ENCODE data around the gene DPP9. TPM values are rescaled to one million over a fixed set of nuclear protein-coding genes. Genes with fewer than 3 reads are reported as not detected.

The DPP9 gene
- total and polyA plus RNA-seq, 2 of the 13 experiments (the other 11 are each of a cell fraction or from before 2014, with no cell fraction given), result 8.4 to 25.8 TPM

- TF ChIP-seq NR2C2 (CRISPR knock-in tag; IDR thresholded peaks at IDR 0.05; ENCODE audit: borderline replicate concordance) (peak; percentile 100), HNF4A (CRISPR knock-in tag; IDR thresholded peaks at IDR 0.05) (peak; percentile 46), ZNF614 (CRISPR knock-in tag; IDR thresholded peaks at IDR 0.05; ENCODE audit: borderline replicate concordance) (peak; percentile 86; the same call in 1 of the 2 replicates), SIN3A (IDR thresholded peaks at IDR 0.05; ENCODE audit: borderline replicate concordance, low read depth, low read length) (peak; percentile 86; the same call in 1 of the 2 replicates), ZNF687 (CRISPR knock-in tag; IDR thresholded peaks at IDR 0.05) (peak; percentile 85), ZNF629 (CRISPR knock-in tag; conservative IDR thresholded peaks at IDR 0.05) (peak; percentile 60; the same call in 1 of the 2 replicates), GATAD2A (CRISPR knock-in tag; IDR thresholded peaks at IDR 0.05) (peak; percentile 86), ZNF878 (CRISPR knock-in tag; IDR thresholded peaks at IDR 0.05) (0 out of 2 replicates have a peak, but pooled peaks have one; percentile 29), RXRA (CRISPR knock-in tag; IDR thresholded peaks at IDR 0.05) (peak; percentile 72), NCOA2 (CRISPR knock-in tag; IDR thresholded peaks at IDR 0.05) (peak; percentile 61)
- TF ChIP-seq, protein P1, sequence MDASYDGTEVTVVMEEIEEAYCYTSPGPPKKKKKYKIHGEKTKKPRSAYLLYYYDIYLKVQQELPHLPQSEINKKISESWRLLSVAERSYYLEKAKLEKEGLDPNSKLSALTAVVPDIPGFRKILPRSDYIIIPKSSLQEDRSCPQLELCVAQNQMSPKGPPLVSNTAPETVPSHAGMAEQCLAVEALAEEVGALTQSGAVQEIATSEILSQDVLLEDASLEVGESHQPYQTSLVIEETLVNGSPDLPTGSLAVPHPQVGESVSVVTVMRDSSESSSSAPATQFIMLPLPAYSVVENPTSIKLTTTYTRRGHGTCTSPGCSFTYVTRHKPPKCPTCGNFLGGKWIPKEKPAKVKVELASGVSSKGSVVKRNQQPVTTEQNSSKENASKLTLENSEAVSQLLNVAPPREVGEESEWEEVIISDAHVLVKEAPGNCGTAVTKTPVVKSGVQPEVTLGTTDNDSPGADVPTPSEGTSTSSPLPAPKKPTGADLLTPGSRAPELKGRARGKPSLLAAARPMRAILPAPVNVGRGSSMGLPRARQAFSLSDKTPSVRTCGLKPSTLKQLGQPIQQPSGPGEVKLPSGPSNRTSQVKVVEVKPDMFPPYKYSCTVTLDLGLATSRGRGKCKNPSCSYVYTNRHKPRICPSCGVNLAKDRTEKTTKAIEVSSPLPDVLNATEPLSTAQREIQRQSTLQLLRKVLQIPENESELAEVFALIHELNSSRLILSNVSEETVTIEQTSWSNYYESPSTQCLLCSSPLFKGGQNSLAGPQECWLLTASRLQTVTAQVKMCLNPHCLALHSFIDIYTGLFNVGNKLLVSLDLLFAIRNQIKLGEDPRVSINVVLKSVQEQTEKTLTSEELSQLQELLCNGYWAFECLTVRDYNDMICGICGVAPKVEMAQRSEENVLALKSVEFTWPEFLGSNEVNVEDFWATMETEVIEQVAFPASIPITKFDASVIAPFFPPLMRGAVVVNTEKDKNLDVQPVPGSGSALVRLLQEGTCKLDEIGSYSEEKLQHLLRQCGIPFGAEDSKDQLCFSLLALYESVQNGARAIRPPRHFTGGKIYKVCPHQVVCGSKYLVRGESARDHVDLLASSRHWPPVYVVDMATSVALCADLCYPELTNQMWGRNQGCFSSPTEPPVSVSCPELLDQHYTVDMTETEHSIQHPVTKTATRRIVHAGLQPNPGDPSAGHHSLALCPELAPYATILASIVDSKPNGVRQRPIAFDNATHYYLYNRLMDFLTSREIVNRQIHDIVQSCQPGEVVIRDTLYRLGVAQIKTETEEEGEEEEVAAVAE (CRISPR knock-in tag; IDR thresholded peaks at IDR 0.05; ENCODE audit: borderline replicate concordance), result peak; percentile 80; the same call in 1 of the 2 replicates
- TF ChIP-seq, protein P2, sequence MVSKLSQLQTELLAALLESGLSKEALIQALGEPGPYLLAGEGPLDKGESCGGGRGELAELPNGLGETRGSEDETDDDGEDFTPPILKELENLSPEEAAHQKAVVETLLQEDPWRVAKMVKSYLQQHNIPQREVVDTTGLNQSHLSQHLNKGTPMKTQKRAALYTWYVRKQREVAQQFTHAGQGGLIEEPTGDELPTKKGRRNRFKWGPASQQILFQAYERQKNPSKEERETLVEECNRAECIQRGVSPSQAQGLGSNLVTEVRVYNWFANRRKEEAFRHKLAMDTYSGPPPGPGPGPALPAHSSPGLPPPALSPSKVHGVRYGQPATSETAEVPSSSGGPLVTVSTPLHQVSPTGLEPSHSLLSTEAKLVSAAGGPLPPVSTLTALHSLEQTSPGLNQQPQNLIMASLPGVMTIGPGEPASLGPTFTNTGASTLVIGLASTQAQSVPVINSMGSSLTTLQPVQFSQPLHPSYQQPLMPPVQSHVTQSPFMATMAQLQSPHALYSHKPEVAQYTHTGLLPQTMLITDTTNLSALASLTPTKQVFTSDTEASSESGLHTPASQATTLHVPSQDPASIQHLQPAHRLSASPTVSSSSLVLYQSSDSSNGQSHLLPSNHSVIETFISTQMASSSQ (IDR thresholded peaks at IDR 0.05; ENCODE audit: low read depth), result no peak; the same call in 1 of the 2 replicates
- TF ChIP-seq, protein P2 (CRISPR knock-in tag; IDR thresholded peaks at IDR 0.05; ENCODE audit: borderline replicate concordance), result peak; percentile 76; the same call in 1 of the 2 replicates
Observed at GRCh38 chr19:4723595-4724514, at the start of gene DPP9 (continued).
